T follicular helper cell (primary cell): Measurements from ENCODE around the gene NCAN.

Experiments
- DNase-seq: peaks from one replicate; pipeline ENCODE4 v3.0.0-alpha.2; 2020; ENCODE audit warnings: low read depth

The NCAN gene

DNA sequence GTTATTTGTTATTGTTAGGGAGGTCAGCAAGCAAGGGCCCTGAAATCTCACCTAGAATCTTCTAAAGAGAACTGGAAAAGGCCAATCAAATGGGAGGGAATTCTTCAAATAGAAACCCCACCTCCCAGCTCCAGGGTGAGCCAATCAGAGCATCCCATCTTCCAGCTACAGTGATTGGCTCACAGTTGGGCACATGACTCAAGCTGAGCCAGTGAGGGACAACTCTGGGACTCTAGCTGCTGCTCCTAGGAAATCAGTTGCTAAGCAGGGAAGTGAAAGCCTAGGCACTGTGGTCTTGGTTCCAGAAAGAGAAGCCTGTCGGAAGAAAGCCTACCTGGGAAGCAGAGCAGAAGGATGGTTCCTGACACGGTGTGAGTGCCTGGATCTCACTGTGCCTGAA is 48.0 kb downstream of the NCAN start:
- no peak for DNase-seq

DNA sequence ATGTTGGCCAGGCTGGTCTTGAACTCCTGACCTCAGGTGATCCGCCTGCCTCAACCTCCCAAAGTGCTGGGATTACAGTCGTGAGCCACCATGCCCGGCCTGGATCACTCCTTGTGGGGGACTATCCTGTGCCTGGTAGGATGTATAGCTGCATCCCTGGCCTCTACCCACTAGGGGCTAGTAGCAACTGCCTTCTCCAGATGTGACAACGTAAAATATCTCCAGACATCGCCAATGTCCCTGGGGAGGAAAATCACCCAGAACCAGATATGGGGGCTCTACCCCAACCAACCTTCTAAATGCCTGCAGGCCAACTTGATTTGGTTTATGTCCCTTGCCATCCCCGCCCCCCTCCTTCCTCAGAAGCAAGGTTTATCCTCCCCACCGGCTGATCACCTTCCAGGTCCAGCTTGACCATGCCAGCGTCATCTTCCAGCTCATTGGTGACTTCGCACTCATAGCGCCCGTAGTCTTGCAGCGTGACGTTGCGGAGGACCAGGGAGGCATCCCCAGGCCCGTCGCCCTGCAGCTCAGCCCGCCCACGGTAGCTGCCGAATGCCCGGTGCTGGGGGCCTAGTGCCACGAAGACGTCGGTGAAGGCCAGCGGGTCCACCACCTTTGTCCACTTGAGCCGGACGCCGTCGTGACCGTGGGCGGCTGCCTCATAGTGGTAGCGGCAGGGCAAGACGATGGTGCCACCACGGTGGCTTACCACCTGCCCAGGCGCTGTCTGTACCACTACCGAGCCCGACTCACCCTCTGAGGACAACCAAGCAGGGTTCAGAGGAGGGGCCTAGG is 48.9 kb downstream of the NCAN start:
- DNase-seq = no peak

DNA sequence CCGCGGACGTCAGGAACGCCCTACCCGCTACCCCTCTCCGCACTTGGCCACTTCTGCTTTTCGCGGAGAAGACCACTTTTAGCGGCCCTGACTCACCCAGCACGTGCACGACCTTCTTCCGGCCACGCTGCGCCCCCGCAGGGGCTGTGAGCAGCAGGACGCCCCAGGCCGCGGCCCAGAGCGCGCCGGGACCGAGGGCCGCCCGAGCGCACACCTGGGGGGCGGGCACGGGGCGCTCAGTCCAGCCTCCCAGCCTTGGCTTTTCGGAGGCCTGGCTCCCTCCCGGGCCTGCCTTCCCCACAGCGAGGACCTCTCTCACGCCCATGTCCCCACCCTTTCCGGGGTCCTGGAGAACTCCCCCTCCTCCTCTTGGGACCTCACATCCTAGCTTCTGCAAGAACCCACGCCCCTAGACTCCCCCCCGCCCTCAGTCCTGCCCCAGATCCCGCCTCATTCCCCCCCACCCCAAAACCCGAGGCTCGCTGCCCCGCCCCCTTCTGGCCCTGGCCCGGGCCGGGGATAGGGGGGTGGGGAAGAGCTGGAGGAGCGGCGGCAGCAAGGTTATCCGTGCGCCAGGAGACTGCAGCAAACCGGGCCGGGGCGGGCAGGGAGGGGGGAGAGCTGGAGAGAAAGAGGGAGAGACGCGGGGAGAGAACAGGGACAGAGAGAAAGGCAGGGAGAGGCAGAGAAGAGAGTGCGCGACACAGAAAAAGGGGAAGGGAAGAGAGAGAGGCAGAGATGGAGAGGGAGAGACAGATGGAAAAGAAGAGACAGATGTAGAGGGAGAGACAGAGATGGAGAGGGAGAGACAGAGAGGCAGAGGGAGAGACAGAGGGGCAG is 49.8 kb downstream of the NCAN start:
- no peak for DNase-seq

DNA sequence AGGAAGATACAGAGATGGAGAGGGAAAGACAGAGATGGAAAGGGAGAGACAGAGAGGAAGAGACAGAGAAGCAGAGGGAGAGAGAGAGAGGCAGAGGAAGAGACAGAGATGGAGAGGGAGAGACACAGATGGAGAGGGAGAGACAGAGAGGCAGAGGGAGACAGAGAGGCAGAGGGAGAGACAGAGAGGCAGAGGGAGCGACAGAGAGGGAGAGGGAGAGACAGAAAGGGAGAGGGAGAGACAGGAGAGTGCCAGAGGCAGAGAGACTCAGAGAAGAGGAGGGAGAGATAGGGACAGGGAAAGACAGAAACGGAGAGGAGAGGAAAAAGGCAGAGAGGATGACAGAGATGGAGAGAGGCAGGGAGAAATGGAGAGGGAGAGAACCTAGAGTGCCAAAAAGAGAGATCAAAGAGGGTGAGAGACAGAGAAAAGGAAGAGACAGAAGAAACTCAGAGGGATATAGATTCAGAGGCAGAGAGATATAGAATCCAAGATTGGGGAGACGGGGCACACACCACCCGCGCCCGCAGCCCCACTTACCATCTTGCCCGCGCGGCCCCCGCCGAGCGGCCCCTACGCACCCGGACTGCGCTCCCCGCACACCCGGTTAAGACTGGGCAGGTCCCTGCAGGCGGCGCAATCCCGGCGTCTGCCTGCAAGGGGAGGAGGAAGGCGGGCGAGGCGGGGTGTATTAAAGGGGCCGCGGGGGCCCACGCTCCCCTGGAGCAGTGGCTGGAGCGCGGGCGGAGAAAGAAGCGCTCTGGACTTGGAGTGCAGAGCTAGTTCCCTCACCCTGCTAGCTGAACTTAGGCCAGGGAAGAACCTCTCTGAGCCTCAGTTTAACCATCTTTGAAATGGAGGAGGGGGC is 50.7 kb downstream of the NCAN start:
- DNase-seq = no peak

DNA sequence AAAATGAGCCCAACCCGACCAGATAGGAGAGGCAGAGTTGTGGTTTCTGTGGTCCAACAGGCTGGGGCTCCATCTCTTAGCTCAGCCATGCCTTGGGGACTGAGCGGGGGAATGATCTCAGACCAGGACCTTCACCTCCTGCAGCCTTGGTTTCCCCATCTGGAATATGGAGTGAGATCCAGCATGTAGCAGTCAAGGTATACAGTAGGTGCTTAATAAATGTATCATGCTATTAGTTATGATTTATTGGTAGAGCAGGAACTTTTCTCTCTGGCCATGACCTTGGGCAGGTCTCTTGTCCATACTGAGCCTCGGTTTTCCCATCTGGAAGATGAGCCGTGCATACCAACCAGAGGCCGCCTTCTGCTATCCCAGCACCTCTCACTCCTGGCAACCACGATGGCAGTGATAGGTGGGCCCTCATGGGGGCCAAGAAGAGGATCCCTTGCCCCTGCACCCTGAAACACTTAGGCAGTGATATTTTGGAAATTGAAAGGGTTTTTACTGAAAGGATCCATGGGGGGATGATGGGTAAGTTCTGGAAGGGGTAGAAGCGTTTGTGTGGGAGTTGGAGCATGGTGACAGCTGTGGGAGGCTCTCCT is 52.2 kb downstream of the NCAN start:
- no peak for DNase-seq

DNA sequence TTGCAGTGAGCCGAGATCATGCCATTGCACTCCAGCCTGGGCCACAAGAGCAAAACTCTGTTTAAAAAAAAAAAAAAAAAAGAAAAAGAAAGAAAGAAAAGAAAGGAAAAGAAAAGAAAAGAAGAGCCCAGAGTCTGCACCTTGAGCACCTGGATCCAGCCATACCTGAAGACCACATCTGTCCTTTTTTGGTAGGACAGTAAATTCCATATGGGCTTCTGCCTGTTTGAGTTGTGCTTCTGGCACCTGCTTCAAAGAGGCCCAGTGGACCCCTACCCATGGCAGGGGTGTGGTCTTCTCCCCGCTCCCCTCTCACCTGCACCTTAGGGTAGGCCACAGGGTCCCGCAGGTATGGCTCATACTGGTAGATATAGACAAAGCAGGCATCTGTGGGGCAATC is 55.5 kb downstream of the NCAN start:
- no peak for DNase-seq

DNA sequence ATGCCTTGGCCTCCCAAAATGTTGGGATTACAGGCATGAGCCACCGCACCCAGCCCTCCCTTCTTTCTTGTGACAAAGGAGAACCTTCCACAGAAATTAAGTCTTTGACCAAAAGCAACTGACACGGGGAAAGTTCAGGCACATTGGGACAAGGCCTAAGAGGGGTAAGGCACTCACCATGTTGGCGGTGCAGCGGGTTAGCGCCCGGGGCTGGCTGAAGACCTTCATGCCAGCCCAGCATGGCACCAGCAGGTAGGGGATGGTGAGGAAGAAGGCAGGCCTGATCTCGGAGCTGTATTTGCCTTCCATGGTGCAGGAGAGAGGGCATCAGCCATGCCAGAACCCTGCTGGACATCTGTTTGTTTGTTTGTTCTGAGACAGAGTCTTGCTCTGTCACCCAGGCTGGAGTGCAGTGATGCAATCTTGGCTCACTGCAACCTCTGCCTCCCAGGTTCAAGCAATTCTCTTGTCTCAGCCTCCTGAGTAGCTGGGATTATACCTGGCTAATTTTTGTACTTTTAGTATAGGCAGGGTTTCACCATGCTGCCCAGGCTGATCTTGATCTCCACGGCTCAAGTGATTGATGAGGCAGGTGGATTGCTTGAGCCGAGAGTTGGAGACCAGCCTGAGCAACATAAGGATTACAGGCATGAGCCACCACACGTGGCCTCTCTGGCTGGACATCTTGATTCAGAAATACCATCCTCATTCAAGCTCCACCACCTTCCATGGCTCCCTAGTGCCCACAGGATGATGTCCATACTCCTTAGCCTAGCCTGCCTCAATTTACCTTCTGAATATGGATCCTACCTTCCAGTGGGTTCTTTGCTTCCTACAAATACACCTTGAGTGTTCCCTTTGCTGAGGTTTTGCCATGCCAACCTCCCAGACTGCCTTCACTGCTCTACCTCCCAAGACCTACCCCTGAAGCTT is 57.0 kb downstream of the NCAN start:
- no peak for DNase-seq

DNA sequence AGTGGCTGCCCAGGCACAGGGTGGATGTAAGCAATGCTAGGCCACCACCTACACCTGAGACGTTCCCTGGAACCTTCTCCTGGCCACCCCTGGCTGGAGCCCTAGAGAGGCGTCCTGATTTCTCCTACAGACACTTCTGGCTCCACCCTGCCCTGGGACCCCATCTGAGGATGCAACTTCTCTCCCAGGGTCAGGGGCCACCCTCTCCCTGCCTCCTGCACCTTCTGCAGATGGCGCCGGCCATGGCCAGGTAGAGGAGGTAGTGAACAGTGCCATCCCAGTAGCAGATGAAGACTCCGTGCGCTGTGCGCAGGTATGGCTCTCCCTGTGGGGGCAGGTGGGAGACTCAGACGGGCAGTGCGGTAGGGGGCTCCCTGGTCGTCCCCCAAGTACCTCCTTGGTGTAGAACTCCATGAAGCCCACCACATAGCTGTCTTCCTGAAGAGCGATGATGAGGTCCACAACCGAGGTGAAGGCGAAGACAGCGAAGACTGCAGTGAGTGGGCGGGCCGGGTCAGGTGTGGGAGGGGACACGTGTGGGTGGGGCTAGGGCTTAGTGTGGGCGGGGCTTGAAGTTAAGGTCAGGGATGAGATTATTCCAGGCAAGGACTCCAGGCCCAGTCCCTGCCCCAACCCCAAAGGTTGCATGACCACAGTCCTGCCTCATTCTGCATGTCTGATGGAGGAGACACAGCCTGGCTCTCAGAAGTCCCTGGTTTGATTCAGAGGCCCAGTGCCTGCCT is 58.4 kb downstream of the NCAN start:
- DNase-seq = no peak

DNA sequence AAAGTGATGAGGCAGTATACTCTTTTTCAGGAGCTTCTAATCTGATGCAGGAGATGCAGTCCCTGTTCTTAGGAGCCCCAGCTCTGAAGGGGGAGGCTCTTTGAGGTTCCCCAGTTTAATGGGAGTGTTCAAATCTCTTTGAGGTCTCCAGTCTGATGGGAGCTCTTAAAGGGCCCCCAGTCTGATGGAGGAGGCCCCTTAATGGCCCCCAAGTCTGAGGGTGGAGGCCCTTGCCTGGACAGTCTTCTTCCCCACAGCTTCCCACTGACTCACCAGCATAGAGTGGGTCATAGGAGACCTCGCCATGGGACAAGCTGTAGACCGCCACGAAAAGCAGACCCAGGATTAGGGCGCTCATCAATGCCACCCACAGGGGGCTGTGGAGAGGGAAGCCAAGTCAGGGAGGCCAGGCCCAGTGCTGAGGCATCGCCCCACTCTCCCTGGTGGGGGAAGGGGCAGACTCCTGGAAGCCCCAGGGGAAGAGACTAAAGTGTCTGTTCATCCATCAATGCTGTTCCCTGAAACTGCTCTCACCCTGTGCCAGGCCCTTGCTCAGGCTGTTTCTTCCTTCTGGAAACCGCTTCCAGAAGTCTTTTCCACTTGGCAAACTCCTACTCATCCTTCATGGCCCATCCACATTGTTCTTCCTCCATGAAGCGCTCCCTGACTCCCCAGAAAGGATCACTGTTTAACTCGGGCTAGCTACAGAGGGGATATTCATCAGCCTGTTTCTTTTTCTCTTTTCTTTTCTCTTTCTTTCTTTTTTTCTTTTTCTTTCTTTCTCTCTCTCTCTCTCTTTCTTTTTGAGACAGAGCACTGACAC is 59.2 kb downstream of the NCAN start:
- no peak for DNase-seq

DNA sequence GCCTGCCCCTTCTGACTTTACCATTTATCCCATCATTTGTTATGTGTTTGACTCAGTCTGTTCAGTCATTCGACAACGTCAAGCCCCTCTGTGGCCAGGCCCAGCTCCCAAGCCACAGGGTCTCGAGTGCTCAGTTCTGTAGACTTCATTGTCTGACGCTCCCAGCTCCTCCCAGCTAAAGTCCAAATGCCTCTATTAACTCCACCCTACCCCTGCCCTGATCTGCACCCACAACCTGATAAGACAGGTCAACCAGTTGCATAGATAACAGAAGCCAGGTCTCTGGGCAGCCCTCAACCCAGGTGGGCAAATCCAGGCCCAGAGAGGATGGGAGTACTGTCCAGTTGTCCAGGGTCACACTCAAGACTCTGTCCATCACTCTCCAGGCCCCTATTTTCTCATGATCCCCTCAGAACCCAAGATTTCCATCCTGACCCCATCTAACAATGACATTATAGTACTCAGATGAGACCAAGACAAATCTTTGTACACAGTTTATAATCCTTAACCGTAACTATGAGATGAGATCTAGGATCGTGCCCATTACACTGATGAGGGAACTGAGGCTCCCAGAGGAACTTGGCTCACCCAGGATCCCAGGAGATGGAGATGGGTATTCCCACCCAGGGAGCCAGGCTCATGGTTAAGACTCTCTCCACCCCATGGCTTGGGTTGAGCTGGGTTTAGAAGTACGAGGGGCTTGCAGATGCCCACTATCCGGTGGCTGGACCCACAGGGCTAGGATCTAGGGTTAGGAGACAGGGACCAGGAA is 60.3 kb downstream of the NCAN start:
- no peak for DNase-seq

DNA sequence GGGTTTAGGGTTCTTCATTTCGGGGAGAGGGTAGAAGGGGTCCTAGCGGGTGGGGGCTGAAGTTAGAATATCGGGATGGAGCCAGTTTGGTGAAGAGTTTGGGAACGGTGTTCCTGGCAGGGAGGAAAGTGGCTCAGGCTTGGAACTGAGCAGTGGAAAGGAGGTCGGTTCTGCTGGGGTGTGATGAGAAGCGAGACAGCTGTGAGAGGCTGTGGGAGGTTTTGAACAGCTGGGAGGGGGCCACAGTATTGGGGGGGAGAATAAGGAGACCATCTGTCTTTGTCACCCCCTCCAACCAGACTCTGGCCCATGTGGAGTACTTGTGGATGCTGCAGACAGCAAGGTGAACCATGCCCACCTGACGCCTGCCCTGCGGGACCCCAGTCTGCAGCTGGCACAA is 62.4 kb downstream of the NCAN start:
- DNase-seq = no peak

DNA sequence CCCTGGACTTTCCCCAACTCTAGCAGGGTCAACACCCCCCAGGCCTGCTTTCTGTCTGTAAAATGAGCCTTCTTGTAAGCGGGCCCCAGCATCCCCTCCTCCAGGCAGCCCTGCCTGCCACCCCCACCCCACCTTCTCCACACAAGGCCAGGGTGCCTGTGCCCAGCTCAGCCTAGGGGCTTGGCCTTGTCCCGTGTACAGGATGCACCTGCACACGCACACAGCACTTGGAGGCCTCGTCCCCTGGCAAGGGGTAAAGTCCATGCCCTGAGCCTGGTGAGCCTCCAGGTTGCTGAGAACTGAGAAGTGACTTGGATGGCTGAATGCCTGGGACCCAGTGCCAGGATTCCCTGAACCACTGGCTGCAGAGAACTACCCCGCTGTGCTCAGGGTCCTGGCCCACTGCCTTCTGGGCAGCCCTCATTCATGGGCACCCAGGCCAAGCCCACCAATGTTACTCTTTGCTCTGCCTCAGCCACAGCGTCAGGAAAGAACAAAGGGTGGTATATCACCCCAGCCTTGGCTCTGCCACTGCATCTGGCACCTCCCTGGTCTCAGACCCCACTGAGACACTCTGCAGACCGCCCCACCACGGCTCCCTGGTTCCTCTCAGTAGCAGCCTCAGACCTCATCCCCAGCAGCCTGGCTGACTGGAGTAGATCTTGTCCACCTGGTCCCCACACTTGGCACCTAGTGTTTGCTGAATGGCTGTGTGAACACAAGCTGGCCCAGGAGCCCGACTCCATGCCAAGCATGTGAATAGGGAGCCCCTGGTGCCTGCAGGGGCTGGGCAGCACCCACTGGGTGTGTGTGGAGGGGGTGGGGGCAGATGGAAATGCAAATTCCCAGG is 63.2 kb downstream of the NCAN start:
- no peak for DNase-seq

DNA sequence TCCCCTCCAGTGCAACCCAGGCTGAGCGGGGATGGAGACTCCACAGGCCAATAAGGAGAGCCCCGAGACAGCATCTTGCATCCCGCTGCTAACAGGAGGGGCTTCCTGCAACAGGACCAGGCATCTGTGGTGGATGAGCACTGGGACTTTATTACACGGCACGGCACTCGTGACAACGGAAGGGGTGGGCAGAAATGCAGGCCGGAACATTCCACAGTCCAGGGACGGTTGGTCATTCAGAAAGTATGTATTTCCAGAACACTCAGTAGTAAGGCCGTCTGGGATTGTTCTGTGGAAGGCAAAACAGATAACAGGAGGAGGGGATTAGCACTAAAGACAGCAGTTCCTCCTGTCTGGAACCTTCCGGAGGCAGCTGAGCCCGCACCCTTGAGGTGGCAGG is 64.6 kb downstream of the NCAN start:
- DNase-seq = no peak

DNA sequence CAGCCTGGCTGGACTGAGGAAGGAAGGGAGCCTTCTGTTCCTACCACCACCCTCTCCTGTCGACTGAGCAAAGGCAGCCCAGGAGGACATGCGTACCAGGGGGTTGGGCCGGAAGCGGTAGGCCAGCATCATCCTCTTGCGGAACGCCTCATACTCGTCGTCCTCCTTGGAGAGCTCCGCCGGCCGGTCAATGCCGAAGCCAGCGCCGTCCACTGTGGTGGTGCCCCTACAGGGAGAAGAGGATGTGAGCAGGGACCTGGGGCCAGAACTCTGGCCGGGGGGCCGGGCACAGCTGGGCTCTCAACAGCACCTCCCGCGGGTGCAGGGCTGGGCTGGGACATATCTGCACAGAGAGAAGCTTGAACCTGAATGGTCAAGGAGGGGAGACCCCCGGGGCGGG is 65.1 kb downstream of the NCAN start:
- DNase-seq = no peak

DNA sequence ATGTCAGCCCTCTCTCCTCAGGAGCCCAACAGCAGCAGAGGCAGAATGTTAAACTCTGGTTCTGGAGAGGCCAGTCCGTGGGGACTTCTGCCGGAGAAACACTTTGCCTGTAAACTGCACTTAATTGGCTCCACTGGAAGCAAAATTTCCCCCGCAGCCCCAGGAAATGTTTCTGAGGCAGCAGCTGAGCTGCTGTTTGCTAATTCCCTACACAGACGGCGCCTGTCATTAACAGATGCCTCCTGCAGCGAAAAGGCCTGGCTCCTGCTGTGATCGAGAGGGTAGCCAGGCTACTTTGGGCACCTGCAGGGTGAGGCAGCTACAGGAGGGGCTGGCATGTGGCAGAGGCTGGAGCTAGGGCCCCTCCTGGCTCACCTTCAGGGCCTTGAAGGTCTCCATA is 66.6 kb downstream of the NCAN start:
- no peak for DNase-seq

DNA sequence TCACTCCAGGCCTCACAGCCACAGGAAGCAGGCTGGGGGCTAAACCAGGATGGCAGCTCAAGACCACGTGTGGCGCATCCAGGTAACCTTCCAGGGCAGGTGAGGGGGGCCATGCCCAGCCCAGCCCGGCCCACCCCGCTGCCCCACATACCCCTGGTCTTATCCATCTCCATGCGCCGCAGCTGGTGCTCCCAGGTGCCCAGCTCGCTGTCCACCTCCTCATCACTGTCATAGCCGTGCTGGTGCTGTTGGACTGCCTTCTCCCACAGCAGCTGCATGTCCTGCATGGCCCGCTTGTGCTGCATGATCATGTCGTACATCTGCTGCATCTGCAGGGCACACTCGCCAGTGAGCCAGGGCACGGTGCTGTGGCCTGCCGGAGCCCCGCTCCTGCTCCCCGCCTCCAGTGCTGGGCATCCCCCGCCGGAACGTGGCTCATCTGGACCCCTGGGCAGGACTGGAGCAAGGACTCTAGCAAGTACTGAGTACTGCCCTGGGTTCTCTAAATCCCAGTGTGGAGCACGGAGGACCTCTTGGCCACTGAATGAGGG is 67.4 kb downstream of the NCAN start:
- DNase-seq = no peak

DNA sequence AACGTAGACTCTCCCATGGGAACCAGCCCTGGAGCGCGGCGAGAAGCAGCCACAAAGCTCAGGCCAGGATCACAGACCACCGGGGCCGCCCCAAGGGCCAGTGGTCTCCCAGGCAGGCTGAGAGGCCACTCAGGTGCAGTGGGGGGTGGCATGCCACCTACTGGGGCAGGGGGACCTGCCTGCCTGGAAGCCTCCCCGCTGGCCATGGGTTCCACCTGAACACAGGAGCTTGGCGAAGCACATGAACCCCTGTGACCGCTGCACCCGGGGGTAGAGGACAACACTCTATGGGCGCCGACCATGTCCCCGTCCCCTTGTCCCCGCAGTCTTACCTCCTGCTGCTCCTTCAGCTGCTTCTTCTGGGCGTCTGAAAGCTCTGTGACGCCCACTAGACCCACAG is 68.1 kb downstream of the NCAN start:
- DNase-seq = no peak
